Activated CD4-positive, CD25-positive, alpha-beta regulatory T cell treated with anti-CD3 and anti-CD28 coated beads, Interleukin-2, amount 50 U/mL, for 24 hours (primary cell): ENCODE results near the gene DNAJC17.

Experiments
- ATAC-seq, 2 donors: fragments of 150-1000 bp; cut with Tn5 transposase; one replicate each; pipeline ENCODE4 v1.10.0; 2021; ENCODE audit warnings: mild to moderate bottlenecking in 1 of 2, moderate library complexity in 1 of 2

Gene DNAJC17

GRCh38 chr15:40763801-40764628 is 43.3 kb downstream of the DNAJC17 start, which contains the start of gene GCHFR:
TSS of gene GCHFR (plus strand) at chr15:40764068. CDS start at chr15:40764181, 113 bp downstream.
- peak; percentile 52 to 55 for ATAC-seq

- no peak for ATAC-seq
Observed at GRCh38 chr15:40762919-40763800, 44.1 kb downstream of the DNAJC17 start.

GRCh38 chr15:40759961-40760360 is 47.3 kb downstream of the DNAJC17 start:
- ATAC-seq = no peak

GRCh38 chr15:40756938-40757337 is 50.3 kb downstream of the DNAJC17 start:
- no peak for ATAC-seq

GRCh38 chr15:40755812-40756208 is 51.5 kb downstream of the DNAJC17 start:
- ATAC-seq = no peak

DNA sequence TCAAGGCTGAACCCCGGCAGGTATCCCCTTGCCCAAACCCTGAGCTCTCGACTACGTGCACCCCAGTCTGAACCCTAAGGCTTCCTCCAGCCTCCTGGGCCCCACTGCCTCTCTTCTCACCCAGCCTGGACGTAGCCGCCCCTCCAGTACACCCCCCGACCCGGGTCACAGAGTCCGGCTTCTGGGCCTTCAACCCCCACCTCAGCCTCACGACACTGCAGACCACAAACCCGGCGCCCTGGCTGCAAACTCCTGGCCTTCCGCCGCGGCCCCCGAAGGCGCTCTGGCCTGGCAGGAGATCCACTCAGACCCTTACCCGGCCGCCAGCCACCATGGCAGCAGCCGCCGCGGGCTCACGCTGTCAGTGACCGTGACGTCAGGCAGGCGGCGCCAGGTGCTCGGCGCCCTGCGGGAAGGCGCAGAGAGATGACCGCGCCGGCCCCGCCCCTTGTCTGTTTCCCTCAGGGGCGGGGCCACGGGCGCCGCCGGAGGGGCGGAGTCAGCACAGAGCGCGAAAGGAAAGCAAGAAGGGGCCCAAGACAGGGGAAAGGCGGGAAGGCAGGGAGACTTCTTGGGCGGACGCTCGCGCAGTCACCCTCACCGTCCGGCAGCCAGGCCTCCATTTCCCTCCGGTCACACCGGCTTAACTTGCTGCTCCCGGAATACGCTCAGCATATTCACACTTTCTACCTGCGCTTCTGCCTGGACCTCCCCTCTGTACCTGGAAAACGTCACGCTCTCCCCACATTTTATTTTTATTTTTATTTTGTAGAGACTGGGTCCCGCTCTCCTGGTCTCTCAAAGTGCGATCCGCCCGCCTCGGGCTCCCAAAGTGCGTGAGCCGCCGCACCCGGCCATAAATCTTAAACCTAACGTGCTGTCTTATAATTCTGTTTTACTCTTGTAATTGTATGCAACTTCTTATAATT is 52.1 kb downstream of the DNAJC17 start, which contains the start of gene RMDN3:
Gene RMDN3 (minus strand): TSS at position 372 of the 929 bp plus-strand sequence. CDS start 471 bp downstream, outside the sequence.
- ATAC-seq = peak; percentile 89 to 90

DNA sequence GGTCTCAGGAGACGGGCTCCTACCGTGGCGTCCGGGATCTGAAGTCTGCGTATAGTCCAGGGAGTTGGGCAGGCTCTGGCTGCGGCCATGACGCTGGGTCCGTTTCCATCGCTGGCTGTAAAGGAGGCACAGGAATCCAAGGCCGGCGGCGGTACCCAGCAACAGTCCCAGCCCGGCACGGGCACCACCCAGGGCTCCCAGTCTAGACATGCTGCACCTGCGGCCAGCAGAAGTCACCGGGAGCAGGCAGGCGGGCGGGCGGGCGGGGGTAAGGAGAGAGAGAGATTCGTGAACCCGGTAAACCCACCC is 52.7 kb downstream of the DNAJC17 start:
- peak in 1 of 2 donors; percentile 6 for ATAC-seq

GRCh38 chr15:40751745-40752144 is 55.5 kb downstream of the DNAJC17 start:
- no peak for ATAC-seq

DNA sequence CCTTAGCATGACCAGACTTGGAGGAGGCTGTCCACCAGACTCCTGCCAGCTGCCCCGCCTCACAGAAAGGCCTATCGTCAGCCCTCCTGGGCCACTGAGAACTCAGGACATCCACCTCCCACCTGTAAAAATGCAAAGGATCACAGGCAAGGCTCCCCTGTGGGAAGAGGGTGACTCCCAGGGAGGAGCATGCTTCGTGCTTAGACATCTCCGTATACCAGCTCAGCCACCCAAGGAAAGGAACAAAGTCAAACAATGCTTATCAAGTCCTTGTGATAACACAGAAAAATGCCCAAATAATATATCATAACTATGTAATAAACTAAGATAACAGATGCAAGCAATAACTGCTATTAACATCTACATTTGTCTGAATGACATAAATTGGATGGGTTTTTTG is 56.4 kb downstream of the DNAJC17 start:
- ATAC-seq = no peak

- no peak for ATAC-seq
Observed at GRCh38 chr15:40749151-40749630, 58.1 kb downstream of the DNAJC17 start.

DNA sequence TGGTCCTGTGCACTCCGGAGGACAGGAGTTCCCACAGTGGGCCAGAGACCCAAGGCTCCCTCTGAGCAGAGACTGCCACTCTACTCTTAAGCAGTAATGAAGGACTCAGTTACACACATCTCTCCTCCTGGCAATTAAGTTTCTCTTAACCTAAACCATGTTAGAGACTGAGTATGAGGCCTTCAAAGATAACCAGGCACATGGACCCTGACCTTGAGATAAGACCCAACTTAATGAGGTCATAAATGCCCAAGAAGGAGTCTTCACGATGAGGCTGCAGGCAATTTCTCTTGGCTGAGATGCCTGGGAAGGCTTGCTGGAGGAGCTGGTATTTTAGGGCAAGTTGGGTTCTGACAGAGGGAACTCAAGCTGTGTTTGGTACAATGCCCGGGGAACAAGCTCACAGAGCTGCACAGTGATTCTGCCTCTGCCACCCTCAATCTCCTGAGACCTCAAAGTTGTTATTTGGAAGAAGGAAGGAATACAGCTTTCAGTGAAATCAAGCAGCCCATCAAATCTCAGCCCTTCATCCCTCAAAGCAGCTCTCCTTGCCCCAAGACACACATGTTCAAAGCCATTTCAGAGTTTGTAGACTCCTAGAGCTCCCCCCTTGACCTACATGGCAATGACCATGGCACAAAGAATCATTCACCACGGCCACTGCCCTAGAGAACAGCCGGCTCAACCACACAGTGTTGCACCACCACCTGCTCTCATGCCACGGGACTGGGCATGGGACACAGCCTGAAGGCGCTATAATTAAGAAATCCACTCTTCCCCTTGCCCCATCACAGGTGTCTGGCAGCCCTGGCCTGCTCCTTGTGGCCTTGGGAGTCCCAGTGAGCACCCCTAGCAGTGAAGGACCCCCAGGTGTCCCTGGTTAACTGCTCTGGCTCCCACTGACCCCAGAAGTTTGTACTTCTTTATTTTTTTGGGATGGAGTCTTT is 59.3 kb downstream of the DNAJC17 start:
- no peak for ATAC-seq

- no peak for ATAC-seq
Observed at GRCh38 chr15:40746916-40747418, 60.3 kb downstream of the DNAJC17 start.

GRCh38 chr15:40744815-40745152 is 62.5 kb downstream of the DNAJC17 start:
- no peak for ATAC-seq

- ATAC-seq = peak; percentile 94 to 95
Observed at GRCh38 chr15:40743921-40744814, 63.1 kb downstream of the DNAJC17 start.

- ATAC-seq = peak in 1 of 2 donors; percentile 27
Observed at GRCh38 chr15:40743485-40743901, 63.8 kb downstream of the DNAJC17 start.

- ATAC-seq = no peak
Observed at GRCh38 chr15:40739854-40740253, 67.4 kb downstream of the DNAJC17 start.

GRCh38 chr15:40739047-40739446 is 68.2 kb downstream of the DNAJC17 start:
- ATAC-seq = no peak

DNA sequence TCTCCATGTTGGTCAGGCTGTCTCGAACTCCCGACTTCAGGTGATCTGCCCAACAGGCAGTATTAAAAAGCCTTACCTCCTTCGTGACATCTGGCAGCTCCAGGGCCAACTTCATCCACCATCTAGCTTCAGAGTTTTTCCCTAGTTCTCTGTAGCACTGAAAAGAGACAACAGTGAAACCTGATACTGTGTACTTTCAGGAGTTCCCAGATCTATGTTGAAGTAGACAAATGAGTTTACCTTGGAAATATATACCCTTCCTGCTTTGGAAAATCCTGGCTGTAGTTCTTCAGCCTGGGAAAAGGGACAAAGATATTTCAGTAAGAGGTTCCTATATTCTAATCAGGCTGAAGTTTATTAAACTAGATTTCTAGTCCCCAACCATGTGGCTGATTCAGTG is 70.2 kb downstream of the DNAJC17 start:
- no peak for ATAC-seq

DNA sequence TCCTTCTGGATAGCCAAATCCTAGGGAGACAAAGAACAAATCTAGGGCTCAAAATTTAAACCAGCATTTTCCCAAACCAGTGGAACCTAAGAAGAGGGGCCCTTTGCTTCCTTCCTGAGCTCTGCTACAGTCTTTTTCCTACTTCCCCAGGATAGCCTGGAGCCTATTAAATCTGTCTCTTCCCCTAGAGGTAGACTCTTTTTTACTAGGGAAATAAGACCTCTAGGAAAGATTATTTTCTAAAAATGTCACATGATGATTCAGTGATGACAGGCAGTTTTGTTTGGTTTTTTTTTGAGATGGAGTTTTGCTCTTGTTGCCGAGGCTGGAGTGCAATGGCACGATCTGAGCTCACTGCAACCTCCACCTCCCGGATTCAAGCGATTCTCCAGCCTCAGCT is 70.7 kb downstream of the DNAJC17 start:
- ATAC-seq = no peak

DNA sequence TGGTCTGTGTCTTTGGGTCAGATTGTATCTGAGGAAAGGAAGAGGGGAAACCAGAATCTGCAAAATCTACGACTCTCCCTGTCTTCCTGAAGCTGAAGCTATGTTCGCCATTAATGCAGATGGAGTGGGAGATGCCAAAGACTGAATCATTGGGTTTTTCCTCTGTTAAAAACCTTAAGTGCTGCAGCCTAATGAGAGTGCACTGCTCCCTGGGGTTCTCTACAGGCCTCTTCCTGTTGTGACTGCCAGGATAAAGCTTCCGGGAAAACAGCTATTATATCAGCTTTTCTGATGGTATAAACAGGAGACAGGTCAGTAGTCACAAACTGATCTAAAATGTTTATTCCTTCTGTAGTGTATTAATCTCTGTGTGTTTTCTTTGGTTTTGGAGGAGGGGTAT is 76.2 kb downstream of the DNAJC17 start:
- ATAC-seq = no peak
